Transverse colon (tissue), 3 donors: ENCODE results near the gene RAB26.

Experiments used
- CTCF ChIP-seq, 5 experiments: fragments of 200-600 bp in 3 of 5; fragments of 450-650 bp in 2 of 5; sonication (generic) in 3 of 5; IDR thresholded peaks; 1 replicate in 2 of 5; 2 replicates in 3 of 5; pipeline ENCODE4 v1.5.1; 2016 to 2017; ENCODE audit warnings: antibody characterized with exemption in 5 of 5, inconsistent platforms in 3 of 5, mild to moderate bottlenecking in 2 of 5, moderate library complexity in 1 of 5
- EP300 ChIP-seq: sonication (generic); formaldehyde crosslinking; IDR thresholded peaks from one replicate; pipeline ENCODE4 v1.6.1; 2017; ENCODE audit warnings: antibody characterized with exemption, low read depth

GRCh38 chr16:2158262-2158638, 9.8 kb downstream of the RAB26 start:
- TF ChIP-seq CTCF (IDR thresholded peaks at IDR 0.05): no peak
- TF ChIP-seq EP300: no peak
